ENCODE measurements around the gene MRPL40. TPM values are rescaled to one million over a fixed set of nuclear protein-coding genes. Genes with fewer than 3 reads are reported as not detected.

The MRPL40 gene
- total RNA-seq, 1 experiment from 2014 or later = 40.1 TPM

DNA sequence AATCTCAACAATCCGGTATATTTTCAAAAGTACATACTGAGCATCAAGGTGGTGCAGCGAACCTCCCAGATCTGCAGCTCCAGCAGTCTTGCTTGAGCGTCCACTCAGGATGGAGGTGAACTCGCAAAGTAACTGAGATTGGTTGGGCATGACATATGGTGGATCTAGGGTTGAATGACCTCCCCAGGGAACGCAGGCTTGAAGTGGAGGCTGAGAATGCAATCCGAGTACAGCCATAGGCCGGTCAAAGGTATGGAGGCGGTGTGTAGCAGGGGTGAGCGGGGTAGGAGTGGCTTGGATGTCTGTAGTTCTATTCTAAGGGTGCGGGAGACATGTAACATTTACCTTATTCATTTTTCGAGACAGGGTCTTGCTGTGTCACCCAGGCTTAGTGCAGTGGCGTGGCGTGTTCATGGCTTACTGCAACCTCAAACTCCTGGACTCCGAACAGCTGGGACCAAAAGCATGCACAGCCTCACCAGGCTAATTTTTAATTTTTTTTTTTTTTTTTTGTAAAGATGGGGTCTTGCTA is 15.8 kb downstream of the MRPL40 start (continued):
- TF ChIP-seq, protein P1, sequence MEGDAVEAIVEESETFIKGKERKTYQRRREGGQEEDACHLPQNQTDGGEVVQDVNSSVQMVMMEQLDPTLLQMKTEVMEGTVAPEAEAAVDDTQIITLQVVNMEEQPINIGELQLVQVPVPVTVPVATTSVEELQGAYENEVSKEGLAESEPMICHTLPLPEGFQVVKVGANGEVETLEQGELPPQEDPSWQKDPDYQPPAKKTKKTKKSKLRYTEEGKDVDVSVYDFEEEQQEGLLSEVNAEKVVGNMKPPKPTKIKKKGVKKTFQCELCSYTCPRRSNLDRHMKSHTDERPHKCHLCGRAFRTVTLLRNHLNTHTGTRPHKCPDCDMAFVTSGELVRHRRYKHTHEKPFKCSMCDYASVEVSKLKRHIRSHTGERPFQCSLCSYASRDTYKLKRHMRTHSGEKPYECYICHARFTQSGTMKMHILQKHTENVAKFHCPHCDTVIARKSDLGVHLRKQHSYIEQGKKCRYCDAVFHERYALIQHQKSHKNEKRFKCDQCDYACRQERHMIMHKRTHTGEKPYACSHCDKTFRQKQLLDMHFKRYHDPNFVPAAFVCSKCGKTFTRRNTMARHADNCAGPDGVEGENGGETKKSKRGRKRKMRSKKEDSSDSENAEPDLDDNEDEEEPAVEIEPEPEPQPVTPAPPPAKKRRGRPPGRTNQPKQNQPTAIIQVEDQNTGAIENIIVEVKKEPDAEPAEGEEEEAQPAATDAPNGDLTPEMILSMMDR (IDR thresholded peaks at IDR 0.05 in 2 of 3, conservative IDR thresholded peaks at IDR 0.05 in 1 of 3; ENCODE audit: borderline replicate concordance in 1 of 3, insufficient read depth in 1 of 3, low read depth in 2 of 3, low read length in 2 of 3) = no peak
- TF ChIP-seq TCF7L2 (IDR thresholded peaks at IDR 0.05; ENCODE audit: borderline replicate concordance, extremely low read depth, insufficient read depth, insufficient read length) (no peak), YY1 (IDR thresholded peaks at IDR 0.05; ENCODE audit: extremely low read depth, insufficient replicate concordance, low read depth, low read length) (no peak), FOSL1 (IDR thresholded peaks at IDR 0.05; ENCODE audit: low read depth) (no peak)

- no peak overlapping the region for H3K27ac ChIP-seq (ENCODE audit: low read depth, low read length)
These were observed 16.5 kb downstream of the MRPL40 start for GRCh38 chr22:19448739-19449421.

More at GRCh38 chr22:19448739-19449421, 16.5 kb downstream of the MRPL40 start:
- DNase-seq (ENCODE audit: low read depth, low spot score) = no peak
- no TSS peak for BruUV-seq (replicated peaks)
- Histone ChIP-seq H3K4me1 (ENCODE audit: control insufficient read depth in 1 of 2, insufficient read depth in 2 of 2, low read length in 2 of 2) (peaks cover 15 to 16% of the 10 kb centered on the region in 2 experiments), H2AFZ (ENCODE audit: low read depth, low read length, poor library complexity, severe bottlenecking) (no peak overlapping the region), H3K9ac (ENCODE audit: low read length) (no peak overlapping the region), H3K4me2 (ENCODE audit: low read length) (no peak overlapping the region), H3K27me3 (ENCODE audit: insufficient read depth, low read length) (no peaks in the 10 kb centered on the region), H3K9me3 (ENCODE audit: control insufficient read depth in 1 of 2, insufficient read depth in 1 of 2, low read depth in 1 of 2, low read length in 2 of 2) (no peaks in the 10 kb centered on the region), H3K4me3 (replicated peaks in 1 of 2; ENCODE audit: low read depth in 1 of 2, low read length in 2 of 2) (no peak overlapping the region), H4K20me1 (ENCODE audit: insufficient read depth) (no peaks in the 10 kb centered on the region), H3K9me2 (ENCODE audit: insufficient read depth) (no peaks in the 10 kb centered on the region), H3K36me3 (ENCODE audit: control insufficient read depth in 1 of 2, insufficient read depth in 2 of 2, low read length in 2 of 2) (peaks cover 28 to 29% of the 10 kb centered on the region in 2 experiments; a peak in 3 of 4 replicates), H3K79me2 (ENCODE audit: insufficient read depth, low read length) (peaks cover 36% of the 10 kb centered on the region)
- no peak for TF ChIP-seq FOSL1 (IDR thresholded peaks at IDR 0.05; ENCODE audit: low read depth)
- TF ChIP-seq CEBPB (IDR thresholded peaks at IDR 0.05; ENCODE audit: low read depth) = no peak
- TF ChIP-seq ZFX (IDR thresholded peaks at IDR 0.05) = no peak
- TF ChIP-seq CBX3 (IDR thresholded peaks at IDR 0.05; ENCODE audit: low read depth) = no peak
- no peak for TF ChIP-seq ZNF274 (IDR thresholded peaks at IDR 0.05; ENCODE audit: low read depth, low read length)
- TF ChIP-seq, protein P2, sequence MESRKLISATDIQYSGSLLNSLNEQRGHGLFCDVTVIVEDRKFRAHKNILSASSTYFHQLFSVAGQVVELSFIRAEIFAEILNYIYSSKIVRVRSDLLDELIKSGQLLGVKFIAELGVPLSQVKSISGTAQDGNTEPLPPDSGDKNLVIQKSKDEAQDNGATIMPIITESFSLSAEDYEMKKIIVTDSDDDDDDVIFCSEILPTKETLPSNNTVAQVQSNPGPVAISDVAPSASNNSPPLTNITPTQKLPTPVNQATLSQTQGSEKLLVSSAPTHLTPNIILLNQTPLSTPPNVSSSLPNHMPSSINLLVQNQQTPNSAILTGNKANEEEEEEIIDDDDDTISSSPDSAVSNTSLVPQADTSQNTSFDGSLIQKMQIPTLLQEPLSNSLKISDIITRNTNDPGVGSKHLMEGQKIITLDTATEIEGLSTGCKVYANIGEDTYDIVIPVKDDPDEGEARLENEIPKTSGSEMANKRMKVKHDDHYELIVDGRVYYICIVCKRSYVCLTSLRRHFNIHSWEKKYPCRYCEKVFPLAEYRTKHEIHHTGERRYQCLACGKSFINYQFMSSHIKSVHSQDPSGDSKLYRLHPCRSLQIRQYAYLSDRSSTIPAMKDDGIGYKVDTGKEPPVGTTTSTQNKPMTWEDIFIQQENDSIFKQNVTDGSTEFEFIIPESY (IDR thresholded peaks at IDR 0.05; ENCODE audit: extremely low read depth, insufficient replicate concordance, low read length) = no peak
- no peak for TF ChIP-seq RAD21 (IDR thresholded peaks at IDR 0.05; ENCODE audit: low read depth)
- no peak for TF ChIP-seq EZH2phosphoT487 (IDR thresholded peaks at IDR 0.05; ENCODE audit: borderline replicate concordance)
- no peak for TF ChIP-seq ELF1 (IDR thresholded peaks at IDR 0.05; ENCODE audit: borderline replicate concordance, low read depth)
- RAD21 ChIA-PET (ENCODE audit: low non-redundant PET in 1 of 2, low total read pairs in 2 of 2, uncharacterized antibody in 2 of 2, unreplicated experiment in 2 of 2) = no interaction called here
- CTCF ChIA-PET = no interaction called here
- POLR2A ChIA-PET = no interaction called here
- intact Hi-C loops (cut with micrococcal nuclease) = no loop called here
- ATAC-seq = no peak
